ENCODE results near the gene GTF2H4.

Gene GTF2H4

DNA sequence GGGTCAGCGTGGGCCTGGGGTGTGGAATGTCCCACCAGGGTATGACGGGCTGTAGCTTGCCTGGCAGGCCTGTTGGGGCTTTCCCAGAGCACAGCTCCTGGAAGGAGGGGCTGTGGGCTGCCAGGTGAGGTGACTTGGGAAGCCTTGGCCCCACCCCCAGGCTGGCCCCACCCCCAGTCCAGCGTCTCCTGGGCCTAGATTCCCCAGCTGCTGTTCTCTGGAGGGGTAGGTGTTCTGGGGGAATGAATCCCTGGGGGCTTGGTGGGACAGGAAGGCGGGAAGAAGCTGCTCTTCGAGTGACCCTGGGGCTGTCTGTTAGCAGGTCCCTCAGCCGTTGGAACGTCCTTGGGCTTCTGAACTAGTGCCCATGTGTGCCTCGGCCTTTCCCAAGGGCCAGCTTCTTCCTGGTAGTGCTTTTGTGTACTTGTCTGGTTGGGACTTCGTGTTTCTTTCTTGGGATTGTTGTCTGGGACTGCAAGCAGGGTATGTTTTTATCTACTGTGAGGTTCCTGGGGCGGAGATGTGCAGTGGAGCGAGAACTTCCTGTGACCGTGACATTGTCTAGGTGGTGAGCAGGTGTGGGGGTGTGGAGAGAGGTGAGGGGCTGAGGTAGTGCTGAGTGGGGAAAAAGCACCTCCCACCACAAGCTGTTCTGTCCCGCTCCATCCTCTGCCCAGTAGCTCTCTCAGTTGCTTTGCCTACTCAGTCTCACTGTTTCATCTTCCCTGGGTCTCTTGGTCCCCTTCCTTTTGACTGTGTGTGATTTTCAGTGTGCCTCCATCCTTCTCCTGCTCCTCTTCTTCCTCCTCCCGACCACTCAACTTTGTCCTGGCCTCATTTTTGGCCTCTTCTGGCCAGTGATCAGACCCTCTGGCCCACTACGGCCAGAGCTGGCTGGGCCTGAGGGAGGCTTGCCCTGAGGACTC lies 25.0 kb upstream of the GTF2H4 start:
- no peak for FAIRE-seq

DNA sequence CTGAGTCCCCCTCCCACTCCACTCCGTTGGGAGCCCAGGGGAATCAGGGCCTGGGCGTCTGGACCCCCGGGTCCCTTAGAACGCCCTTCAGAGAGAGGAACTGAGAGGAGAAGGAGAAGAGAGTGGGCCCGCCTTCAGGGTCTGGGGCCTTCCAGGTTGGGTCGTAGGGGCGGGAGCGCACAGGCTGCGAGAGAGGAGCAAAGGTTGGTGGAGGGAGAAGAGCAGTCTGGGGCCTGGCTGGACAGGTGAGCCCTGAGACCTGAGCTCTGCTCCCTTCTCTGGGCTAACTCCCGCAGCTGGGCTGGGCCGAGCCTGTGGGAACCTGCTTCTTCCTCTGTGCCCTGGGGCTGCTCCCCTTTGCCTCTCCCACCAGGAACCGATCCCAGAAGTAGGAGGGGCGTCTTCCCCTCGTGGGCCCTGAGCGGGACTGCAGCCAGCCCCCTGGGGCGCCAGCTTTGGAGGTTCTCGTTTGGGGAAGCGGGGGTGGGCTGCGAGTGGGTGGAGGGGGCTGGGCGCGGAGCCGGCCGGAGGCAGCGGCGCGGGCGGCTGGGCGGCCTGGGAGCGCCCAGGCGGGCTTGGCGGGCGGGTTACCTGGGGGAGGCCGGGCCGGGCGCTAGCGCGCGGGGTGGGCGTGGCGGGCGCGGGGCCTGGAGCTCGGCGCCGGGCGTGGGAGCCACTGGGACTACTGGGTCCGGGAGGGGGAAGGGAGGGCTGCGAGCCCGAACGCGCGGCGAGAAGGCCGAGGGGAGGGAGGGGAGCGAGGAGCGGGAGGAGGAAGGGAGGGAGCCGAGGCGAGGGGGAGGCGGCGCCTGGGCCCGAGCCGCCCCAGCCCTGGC lies 24.1 kb upstream of the GTF2H4 start, which contains the start of gene DDR1:
Gene DDR1 (plus strand): TSS at position 835 of the 836 bp plus-strand sequence. CDS start 4,211 bp downstream, outside the sequence.
- FAIRE-seq = no peak

DNA sequence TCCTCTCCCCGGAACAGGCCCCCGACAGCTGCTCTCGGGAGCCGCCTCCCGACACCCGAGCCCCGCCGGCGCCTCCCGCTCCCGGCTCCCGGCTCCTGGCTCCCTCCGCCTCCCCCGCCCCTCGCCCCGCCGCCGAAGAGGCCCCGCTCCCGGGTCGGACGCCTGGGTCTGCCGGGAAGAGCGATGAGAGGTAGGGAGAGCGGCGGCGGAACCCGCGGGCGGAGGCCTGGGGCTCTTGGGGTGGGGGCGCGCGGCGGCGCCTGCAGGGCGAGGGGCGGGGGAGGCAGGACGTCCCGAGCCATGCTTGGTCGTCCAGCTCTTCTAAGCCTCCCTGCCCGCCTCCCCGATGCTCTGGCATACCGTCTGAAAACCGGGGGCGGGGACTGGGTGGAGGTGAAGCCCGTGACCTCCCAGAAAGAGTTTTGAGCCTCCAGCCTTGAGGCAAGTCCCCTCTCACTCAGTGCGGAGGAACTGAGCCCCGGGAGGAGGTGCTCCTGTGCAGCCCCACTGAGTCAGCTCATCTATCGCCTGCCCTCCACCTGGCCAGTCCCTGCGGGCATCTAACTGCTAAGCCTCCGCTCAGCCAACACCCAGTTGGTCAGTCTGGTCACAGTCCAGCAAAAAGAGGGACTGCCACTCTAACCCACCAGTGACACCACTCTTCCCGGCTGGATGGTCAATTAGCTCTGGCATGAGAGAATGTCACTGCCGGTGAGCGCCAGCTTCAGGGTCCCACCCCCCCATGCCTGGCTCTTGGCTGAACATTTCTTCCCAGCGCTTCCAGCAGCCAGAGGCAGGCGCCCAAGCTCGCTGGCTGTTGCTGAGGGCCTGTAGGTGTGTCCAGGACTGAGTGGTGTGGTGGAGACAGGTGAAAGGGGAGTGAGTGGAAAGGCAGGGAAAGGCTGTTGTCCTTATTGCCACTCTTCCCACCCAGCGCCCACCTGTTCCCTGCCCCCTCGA lies 23.2 kb upstream of the GTF2H4 start:
- no peak for FAIRE-seq

DNA sequence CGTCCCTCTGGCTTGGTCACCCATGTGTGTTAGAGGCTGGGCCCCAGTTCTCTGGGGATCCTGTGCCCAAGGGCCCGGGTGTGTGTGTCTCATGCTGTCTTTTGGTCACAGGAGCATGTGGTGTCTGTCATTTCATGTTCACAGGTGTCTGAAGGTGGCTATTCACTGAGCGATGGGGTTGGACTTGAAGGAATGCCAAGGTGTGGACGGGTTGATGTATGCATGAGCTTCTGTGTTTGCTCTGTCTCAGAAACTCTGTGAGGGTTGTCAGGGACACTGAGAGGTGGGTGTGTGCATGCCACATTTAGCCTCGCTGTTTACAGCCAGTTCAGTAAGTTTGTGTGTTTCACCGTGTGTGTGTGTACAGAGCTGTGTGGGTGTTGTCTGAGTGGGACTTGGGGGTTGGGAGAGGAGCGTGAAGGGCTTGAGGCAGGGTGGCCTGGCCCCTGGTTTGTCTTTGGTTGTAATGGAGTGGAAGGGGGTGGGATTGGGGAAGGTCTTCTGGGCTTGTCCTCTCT lies 22.5 kb upstream of the GTF2H4 start:
- FAIRE-seq = no peak

DNA sequence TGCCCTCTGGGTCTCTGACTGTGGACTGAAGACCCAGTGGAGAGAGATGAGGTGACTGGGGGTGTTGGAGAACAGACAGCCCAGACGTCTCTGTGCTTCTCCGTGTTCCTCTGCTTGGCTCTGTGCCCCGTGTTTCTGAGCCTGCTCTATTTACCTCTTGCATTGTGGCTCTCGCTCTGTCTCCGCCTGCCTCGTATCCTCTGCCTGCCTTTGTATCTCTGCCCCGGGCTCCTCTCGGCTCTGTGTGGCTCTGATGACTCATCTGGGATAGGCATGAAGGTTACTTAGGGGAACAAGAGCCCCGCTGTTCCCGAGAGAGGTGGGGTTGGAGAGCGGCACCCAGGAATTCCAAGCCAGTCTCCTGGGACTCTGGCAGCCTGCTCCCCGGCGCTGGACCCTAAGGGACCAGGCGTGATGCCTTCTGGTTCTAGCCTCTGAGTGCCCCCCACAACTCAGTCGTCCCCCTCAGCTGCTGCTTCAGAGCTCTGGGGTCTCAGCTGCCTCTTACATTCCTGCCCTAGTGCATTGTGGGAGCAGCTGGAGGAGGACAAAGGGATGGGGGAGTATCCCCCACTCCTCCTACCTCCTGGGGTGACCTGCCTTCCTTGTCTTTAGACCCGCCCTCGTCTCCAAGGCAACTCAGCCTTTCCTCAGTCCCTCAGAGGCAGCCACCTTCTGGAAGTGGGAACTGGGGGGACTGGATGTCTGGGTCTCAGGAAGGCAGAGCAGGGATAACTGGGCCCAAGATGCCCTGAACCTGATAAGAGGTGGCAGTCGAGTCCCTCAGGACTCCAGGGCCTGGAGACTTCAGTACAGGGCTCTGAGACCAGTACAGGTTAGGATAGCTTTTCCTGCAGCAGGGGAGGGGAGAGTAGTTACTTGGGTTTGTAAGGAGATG lies 21.8 kb upstream of the GTF2H4 start:
- no peak for FAIRE-seq

DNA sequence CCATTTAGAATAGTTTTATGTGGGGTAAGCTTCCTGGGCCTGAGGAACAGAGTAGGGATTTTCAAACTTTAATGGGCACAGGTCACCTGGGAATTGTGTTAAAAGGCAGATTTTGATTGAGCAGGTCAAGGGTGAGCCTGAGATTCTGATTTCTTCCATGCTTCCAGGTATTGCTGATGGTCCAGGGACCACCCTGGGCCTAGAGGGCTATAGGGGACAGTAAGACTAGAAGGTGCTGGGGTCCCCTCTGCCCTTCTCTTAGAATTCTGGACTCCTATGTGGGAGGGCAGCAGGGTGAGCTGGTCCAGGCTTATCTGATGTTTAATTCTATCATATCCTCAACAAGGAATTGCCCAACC lies 21.1 kb upstream of the GTF2H4 start:
- FAIRE-seq = no peak

DNA sequence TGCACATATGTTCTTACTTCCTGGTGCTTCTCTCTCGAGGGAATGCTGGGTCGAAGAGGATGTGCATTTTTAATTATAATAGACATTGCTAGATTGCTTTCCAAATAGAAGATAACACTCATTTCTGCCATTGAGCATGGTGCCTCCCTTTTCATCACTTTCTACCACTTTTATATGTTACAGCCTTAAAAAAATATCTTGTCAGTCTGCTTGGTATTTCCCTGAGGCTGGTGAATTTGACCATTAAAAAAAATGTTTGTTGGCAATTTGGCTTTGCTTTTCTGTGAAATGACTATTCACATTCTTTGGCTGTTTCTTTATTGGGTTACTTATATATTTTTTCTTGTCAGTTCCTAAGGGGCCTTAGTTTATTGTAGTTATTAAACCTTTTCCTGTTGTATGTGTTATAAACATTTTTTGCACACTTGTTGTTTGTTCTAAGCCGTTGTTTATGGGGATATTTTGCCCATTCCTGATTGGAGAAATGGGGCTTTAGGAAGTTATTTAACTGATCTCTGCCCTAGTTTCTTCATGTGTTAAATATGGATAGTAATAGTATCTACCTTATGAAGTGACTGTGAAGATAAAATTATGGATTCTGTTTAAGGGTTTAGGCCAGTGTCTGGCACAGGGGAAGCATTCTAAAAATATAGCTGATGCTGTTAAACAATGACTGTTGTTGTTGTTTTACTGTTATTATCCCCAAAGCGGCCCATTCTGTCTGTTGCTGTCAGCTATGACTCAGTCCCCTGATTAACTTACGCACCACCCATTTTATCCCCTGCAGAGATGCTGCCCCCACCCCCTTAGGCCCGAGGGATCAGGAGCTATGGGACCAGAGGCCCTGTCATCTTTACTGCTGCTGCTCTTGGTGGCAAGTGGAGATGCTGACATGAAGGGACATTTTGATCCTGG lies 19.8 kb upstream of the GTF2H4 start:
- no peak for FAIRE-seq

DNA sequence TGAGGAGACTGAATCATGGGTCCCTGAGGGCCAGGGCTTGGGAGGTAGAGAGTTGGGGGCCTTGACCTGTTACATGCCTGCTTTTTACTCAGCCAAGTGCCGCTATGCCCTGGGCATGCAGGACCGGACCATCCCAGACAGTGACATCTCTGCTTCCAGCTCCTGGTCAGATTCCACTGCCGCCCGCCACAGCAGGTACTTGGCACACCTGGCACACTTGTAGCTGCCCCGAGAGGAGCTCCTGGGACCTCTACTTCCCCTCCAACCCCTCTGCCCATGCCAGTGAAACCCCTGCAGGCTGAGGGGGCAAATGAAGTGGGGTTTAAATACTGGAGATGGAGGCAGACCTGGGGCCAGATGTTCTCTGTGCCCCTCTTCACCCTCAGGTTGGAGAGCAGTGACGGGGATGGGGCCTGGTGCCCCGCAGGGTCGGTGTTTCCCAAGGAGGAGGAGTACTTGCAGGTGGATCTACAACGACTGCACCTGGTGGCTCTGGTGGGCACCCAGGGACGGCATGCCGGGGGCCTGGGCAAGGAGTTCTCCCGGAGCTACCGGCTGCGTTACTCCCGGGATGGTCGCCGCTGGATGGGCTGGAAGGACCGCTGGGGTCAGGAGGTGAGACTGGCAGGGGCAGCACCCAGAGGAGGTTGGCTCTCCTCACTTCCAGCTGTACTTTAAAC lies 19.1 kb upstream of the GTF2H4 start:
- FAIRE-seq = no peak

DNA sequence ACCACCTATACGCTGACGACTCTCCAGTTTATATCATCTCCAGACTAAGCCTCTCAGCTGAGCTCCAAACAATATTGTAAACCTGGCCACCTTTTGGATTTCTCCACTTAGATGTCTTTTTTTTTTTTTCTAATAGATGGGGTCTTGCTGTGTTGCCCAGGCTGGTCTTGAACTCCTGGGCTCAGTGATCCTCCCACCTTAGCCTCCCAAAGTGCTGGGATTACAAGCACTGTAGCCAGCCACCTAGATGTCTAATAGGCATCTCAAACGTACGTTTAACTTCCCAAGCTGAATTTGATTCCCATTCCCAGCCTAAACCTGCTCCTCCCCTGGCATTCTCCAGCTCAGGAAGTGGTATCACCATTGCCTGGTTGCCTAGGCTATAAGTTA lies 18.5 kb upstream of the GTF2H4 start:
- no peak for FAIRE-seq

DNA sequence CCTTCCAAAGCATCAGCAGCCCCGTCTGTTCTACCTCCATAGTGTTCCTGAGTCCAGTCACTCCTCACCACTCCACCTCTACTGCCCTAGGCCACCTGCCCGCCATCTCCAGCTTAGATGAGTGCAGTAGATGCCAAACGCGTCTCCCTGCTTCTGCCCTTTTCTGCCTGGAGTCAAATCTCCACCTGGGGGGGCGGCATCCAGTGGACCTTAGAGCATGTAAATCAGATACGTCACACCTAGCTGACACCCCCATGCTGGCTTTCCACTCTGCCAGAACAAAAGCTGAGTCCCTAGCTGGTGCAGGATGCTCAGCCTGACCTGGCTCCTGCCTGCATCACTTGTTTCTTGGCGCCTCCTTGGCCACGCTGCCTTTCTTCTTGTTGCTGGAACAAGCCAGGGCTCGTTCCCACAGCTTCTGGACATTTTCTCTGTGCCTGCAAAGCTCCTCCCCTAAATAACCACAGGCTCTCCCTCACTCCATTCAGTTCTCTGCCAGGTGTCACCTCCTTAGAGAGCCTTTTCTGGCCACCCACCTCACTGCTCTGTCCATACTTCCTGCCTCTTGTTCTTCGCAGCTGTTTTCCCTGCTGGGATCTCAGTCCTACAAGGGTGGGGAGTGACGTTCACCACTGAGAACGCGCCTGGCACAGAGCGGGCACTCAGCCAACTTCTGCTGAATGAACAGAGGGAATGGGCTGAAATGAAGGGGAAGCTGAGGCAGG lies 17.9 kb upstream of the GTF2H4 start:
- FAIRE-seq = no peak

DNA sequence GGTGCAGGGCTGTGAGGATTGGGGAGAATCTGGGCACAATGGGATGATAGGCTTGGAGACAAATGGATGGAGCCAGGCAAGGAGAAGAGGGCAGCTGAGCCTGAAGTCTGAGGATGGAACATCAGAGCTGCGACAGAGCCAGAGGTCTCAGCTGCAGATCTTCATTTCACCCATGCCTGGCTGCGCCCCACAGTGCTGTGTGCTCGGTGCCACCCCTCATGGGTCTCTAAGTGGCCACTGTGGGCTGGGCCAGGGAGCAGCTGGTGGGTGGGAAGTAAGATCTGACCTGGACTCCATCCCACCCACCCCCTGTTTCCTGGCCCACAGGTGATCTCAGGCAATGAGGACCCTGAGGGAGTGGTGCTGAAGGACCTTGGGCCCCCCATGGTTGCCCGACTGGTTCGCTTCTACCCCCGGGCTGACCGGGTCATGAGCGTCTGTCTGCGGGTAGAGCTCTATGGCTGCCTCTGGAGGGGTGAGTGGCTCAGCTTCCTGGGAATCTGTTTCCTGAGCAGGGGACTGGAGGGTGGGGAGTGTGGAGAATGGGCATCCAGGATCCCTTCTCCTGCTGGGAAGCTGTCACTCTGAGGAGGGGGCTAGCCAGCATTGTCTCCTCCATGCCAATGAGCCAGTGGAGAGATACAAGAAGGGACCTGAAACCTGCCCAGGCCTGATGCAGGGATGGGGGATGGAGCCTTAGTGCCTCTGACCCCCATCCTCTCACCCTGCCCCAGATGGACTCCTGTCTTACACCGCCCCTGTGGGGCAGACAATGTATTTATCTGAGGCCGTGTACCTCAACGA lies 17.2 kb upstream of the GTF2H4 start:
- FAIRE-seq = no peak

DNA sequence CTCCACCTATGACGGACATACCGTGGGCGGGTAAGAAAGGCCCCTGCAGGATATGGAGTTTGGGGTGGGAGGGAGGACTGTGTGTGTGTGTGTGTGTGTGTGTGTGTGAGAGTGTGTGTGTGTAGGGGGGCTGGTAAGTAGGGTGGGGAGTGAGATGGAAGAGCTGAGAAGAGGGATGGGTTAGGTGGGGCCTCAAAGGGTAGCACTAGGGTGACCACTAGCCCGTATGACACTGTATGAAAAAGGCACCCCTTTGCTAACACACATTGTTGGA lies 16.6 kb upstream of the GTF2H4 start:
- FAIRE-seq = no peak

DNA sequence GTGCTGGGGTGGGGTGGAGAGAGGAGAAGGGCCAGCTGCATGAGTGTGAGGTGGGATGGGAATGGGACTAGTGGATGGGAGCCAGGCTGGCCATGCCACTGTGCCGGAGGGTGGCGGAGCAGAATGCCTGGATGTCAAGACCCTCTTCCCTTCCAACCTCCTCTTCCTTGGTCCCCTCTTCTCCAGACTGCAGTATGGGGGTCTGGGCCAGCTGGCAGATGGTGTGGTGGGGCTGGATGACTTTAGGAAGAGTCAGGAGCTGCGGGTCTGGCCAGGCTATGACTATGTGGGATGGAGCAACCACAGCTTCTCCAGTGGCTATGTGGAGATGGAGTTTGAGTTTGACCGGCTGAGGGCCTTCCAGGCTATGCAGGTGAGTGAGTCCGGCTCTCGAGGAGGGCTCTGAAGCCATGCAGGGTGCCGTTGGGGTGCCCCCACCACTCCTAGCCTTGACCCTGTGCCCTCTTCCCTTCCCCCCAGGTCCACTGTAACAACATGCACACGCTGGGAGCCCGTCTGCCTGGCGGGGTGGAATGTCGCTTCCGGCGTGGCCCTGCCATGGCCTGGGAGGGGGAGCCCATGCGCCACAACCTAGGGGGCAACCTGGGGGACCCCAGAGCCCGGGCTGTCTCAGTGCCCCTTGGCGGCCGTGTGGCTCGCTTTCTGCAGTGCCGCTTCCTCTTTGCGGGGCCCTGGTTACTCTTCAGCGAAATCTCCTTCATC lies 16.0 kb upstream of the GTF2H4 start:
- FAIRE-seq = no peak

DNA sequence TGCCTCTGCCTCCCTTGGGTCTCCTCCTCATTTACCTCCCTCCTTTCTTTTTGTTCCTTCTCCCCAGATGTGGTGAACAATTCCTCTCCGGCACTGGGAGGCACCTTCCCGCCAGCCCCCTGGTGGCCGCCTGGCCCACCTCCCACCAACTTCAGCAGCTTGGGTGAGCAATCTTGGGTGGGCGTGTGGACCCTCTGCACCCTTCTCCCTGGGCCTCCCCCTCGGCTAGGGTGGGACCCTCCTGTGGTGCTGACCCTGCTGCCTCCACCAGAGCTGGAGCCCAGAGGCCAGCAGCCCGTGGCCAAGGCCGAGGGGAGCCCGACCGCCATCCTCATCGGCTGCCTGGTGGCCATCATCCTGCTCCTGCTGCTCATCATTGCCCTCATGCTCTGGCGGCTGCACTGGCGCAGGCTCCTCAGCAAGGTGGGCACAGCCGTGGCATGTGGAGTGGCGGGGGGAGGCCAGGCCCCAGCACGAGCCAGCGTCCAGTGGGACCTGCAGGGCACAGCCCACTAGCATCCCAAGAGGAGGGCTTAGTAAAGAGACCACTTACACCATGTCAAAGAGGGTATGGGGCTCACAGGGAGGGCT lies 14.9 kb upstream of the GTF2H4 start:
- FAIRE-seq = no peak

DNA sequence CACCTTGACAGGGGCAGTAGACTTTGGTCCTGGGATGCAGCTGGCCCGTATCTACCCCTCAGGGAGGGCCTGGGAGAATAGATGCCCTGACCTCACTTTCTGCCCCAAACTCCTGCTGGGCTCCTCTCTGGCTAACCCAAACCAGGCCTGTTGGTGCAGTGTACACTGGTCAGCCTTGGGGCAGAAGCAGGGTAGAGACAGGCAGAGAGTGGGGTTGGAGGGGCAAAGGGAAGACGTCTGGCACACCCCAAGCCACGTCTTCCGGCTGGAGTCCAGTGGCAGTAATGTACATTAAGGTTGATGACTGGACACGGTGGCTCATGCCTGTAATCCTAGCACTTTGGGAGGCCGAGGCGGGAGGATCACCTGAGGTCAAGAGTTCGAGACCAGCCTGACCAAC lies 14.3 kb upstream of the GTF2H4 start:
- no peak for FAIRE-seq

DNA sequence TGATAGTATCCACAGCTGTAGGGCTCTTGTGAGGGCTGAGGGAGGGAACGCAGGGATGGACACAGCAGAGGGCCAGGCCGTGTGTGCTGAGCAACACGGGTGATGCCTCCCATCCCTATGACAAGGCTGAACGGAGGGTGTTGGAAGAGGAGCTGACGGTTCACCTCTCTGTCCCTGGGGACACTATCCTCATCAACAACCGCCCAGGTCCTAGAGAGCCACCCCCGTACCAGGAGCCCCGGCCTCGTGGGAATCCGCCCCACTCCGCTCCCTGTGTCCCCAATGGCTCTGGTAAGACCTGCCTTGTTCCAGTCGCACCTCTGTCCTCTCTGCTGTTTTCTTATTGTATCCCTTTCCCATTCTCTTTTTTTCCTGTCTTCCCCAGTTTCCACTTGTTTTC lies 13.6 kb upstream of the GTF2H4 start:
- FAIRE-seq = no peak

DNA sequence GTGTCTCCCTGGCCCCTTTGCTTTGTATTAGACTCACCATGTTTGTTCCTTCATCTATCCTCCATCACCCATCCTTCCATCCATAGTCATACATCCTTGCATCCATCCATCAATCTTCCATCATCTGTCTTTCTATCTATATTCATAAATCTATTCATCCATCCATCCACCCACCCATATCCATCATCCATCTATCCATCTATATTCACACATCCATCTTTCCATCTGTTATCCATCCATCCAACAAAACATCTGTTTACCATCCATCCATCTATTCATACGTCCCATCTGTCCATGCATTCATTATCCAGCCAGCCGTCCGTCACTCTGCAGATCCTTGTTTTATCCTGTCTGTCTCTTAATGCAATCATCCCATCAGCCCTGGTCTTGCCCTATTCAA lies 13.1 kb upstream of the GTF2H4 start:
- no peak for FAIRE-seq

All from A204.1 (cell line).